ENCODE results near the gene DOP1A. TPM values are rescaled to one million over a fixed set of nuclear protein-coding genes. Genes with fewer than 3 reads are reported as not detected.
A peak's percentile ranks its signal among the peaks of the same experiment; 100 is the strongest.

DOP1A gene
- total RNA-seq, 4 donors from 2014 or later, result 52.5 to 59.9 (median 58.0) TPM

DNA sequence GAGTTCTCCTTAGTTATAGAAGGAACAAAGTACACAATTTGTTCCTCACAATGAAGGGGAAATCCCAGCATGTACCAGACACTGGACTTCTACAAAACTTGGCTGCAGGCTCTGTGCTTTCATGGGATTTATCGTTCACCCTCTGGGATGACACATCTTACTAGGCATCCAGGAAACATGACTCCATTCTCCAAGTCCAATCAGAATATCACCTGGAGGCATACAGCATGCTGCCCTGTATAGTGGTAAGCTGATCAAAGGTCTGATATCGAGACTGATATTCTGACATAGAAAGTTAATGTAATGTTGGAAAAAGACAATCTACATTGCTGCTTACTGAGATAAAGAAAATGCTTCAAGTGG, 132.4 kb downstream of the DOP1A start:
- no peak for TF ChIP-seq POLR2A (IDR thresholded peaks at IDR 0.05)
- TF ChIP-seq, protein P1, sequence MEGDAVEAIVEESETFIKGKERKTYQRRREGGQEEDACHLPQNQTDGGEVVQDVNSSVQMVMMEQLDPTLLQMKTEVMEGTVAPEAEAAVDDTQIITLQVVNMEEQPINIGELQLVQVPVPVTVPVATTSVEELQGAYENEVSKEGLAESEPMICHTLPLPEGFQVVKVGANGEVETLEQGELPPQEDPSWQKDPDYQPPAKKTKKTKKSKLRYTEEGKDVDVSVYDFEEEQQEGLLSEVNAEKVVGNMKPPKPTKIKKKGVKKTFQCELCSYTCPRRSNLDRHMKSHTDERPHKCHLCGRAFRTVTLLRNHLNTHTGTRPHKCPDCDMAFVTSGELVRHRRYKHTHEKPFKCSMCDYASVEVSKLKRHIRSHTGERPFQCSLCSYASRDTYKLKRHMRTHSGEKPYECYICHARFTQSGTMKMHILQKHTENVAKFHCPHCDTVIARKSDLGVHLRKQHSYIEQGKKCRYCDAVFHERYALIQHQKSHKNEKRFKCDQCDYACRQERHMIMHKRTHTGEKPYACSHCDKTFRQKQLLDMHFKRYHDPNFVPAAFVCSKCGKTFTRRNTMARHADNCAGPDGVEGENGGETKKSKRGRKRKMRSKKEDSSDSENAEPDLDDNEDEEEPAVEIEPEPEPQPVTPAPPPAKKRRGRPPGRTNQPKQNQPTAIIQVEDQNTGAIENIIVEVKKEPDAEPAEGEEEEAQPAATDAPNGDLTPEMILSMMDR (IDR thresholded peaks at IDR 0.05), result no peak
- Histone ChIP-seq H3K4me1 (no peaks in the 10 kb centered on the region), H3K27ac (no peak overlapping the region), H3K27me3 (no peaks in the 10 kb centered on the region), H3K36me3 (peaks cover 0 to 4% (median 0%) of the 10 kb centered on the region in 3 donors), H3K9me3 (no peaks in the 10 kb centered on the region), H3K4me3 (no peak overlapping the region)
- no peak for DNase-seq

DNA sequence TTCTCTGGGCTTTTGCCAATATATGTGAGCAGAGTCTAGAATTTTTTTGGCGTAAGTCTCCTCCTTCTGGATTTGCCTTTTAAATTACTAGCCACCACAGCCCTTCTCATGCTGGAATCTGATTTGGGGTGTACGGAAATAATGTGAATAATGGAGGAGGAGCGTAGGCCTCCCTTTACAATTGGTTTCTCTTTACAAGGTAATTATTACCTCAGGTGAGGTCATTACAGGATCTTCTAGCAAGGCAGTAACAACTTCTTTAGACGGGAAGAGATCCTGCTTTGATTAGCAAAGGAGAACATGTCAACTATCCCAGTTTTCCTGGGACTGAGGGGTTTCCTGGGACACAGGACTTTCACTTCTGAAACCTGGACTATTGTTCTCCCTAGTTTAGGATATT, 134.6 kb downstream of the DOP1A start:
- H3K27ac ChIP-seq, result no peak overlapping the region
- H3K4me3 ChIP-seq, result no peak overlapping the region
- H3K36me3 ChIP-seq, result peaks cover 0 to 4% (median 0%) of the 10 kb centered on the region in 3 donors
- no peak for DNase-seq
- TF ChIP-seq, protein P1 (IDR thresholded peaks at IDR 0.05), result no peak
- no peak for TF ChIP-seq POLR2A (IDR thresholded peaks at IDR 0.05)
- no peaks in the 10 kb centered on the region for H3K4me1 ChIP-seq
- no peaks in the 10 kb centered on the region for H3K9me3 ChIP-seq
- H3K27me3 ChIP-seq, result no peaks in the 10 kb centered on the region

DNA sequence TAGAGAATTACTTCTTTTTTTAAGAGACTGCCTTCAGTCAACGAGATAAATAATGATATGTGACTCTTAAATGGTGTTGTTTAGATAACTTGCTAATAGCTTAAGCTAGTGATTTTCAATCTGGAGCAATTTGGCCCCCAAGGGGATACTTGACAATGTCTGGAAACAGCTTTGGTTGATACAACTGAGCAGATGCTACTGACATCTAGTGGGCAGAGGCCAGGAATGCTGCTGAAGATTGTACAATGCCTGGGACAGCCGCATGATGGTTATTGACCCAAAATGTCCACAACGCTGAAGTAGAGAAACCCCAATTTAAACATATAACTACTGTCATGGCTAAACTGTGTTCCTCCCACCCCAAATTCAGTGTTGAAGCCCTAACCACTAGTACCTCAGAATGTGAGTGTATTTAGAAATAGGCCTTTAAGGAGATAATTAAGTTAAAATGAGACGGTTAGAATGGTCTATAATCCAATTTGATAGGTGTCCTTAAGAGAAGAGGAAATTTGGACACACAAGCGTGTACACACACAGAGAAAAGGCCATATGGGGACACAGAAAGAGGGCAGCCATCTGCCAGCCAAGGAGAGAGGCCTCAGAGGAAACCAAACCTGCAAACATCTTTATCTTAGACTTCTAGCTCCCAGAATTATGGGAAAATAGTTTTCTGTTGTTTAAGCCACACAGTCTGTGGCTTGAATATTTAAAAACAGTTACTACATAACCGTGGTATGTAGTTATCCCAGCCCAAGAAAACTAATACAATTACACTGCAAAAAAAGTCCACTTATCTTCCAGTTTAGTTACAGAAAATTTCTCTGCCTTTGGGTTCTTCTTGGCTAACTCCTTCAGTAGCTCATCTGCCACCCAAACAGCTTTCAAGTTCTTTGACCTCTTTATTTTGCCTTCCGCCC, 147.9 kb downstream of the DOP1A start:
- peak; percentile 47 to 83 (median 49) for DNase-seq
- Histone ChIP-seq H3K27ac (no peak overlapping the region), H3K9me3 (no peaks in the 10 kb centered on the region), H3K4me3 (no peak overlapping the region), H3K4me1 (no peaks in the 10 kb centered on the region), H3K27me3 (no peaks in the 10 kb centered on the region), H3K36me3 (no peaks in the 10 kb centered on the region)
- TF ChIP-seq, protein P1 (IDR thresholded peaks at IDR 0.05), result peak in 5 of 6 experiments; percentile 51 to 79 (median 74)
- no peak for TF ChIP-seq POLR2A (IDR thresholded peaks at IDR 0.05)

DNA sequence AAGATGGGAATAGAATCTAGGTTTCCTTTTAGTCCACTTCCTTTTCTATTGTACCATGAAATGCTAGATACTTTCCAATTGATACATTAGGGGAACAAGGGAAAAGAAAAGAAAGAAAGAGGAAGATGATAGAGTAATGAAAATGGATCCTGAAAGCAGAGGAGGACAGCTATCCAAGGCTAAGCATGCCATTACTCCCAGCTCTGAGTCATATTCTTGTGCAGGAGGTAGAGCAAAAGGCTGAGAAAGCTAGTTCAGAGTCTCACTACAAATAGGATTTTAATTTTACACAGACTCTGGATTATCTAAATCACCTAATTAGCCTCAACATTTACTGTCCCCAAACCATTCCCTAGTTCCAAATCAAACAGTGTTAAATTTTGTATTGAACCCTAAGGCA, 149.3 kb downstream of the DOP1A start:
- DNase-seq, result no peak
- H3K4me1 ChIP-seq, result no peaks in the 10 kb centered on the region
- no peak for TF ChIP-seq POLR2A (IDR thresholded peaks at IDR 0.05)
- TF ChIP-seq, protein P1 (IDR thresholded peaks at IDR 0.05), result no peak
- H3K36me3 ChIP-seq, result no peaks in the 10 kb centered on the region
- H3K27me3 ChIP-seq, result no peaks in the 10 kb centered on the region
- H3K9me3 ChIP-seq, result no peaks in the 10 kb centered on the region
- H3K4me3 ChIP-seq, result no peak overlapping the region
- no peak overlapping the region for H3K27ac ChIP-seq

Other genes with a start within 250 kb of the DOP1A start
- gene UBE3D, start 1.8 kb upstream of the DOP1A start, total RNA-seq, result 10 to 100 TPM in 2 of 4 donors, 1 to 10 TPM in 2; 4.0 to 13.2 (median 9.5) TPM
- gene PGM3, start 125.6 kb downstream of the DOP1A start, total RNA-seq, result 10 to 100 TPM; 16.0 to 30.0 (median 26.1) TPM
- 1 to 10 TPM; 2.5 to 3.1 (median 2.7) TPM for gene RWDD2A, start 125.7 kb downstream of the DOP1A start, total RNA-seq

Measured in Peyer's patch (tissue), 4 donors.